Breast epithelium (tissue), 3 donors: ENCODE results near the gene NAALADL2.

Experiments used
- CTCF ChIP-seq, 3 donors: fragments of 450-650 bp; IDR thresholded peaks; one replicate each; pipeline ENCODE4 v1.5.1; 2016 to 2017; ENCODE audit warnings: antibody characterized with exemption in 3 of 3, mild to moderate bottlenecking in 3 of 3, moderate library complexity in 3 of 3
- POLR2A ChIP-seq: fragments of 450-650 bp; IDR thresholded peaks from one replicate; pipeline ENCODE4 v1.6.1; 2016; ENCODE audit warnings: antibody characterized with exemption, mild to moderate bottlenecking, moderate library complexity
- POLR2AphosphoS5 ChIP-seq, 3 donors: sonication (generic); formaldehyde crosslinking; IDR thresholded peaks; one replicate each; pipeline ENCODE4 v1.6.1; 2017; ENCODE audit warnings: antibody characterized with exemption in 3 of 3

GRCh38 chr3:175046601-175047000 lies 187.5 kb downstream of the NAALADL2 start:
- no peak for TF ChIP-seq CTCF (IDR thresholded peaks at IDR 0.05)
- no peak for TF ChIP-seq POLR2A
- no peak for TF ChIP-seq POLR2AphosphoS5 (IDR thresholded peaks at IDR 0.05)
